ENCODE measurements around the gene YEATS2.

GRCh38 chr3:183801601-183802000 is 104.0 kb downstream of the YEATS2 start:
- TF ChIP-seq POLR2A (IDR thresholded peaks at IDR 0.05): no peak
- no peak for TF ChIP-seq EP300 (IDR thresholded peaks at IDR 0.05)

Data from stomach (tissue), 4 donors.